NCI-H1694 treated with DMSO at 0.1 percent for 48 hours (cell line): ENCODE data around the gene PHYH.
"Not testable (repeated sequence)": the region's sequence is repeated elsewhere in the genome, so short reads cannot be mapped to it uniquely, and the experiment has no call there.

Experiments used
- DNase-seq: peaks from one replicate; lab custom pipeline; 2025; lab: John Stamatoyannopoulos, UW

The PHYH gene

DNA sequence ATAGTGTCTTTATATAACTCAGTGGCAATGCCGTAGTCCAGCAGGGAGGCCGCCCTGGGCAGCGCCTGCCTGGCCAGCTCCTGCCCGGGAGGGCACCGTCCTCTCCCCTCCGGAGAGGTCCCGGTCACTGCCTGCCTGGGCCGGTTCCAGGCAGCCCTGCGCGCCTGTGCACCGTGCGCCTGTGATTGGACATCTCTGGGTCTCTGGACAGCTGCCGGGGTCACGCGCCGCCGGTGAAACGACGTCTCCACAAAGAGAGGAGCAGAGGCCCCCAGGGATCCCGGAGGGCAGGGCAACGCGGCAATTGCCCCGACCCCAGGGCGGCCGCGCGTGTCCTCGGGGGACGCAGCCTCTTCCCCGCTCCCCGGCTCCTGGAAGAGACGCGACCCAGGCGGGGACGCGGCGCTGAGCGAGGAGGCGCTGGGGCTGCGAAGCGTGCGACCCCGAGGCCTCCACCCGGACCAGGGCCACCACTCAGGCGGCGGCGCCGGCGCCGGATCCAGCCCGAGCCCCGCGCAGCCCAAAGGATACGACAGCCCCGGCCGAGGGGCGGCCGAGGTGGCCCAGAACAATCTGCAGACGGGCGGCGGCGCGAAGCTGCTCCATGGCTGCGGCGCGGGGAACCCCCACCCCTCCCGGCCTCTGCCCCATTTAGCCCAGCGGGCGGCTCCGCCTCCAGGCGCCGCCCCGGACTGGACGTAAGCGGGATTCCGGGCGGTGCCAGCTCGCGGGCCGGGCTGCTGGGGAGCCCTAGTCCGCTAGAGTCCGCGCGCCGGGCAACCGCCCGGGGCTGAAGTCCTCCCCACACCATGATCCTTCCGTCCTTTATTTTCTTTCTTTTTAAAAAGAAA, at the start of gene PHYH:
Gene PHYH (minus strand): TSS at position 628 of the 851 bp plus-strand sequence. CDS start 22 bp downstream, at position 606.
- peak; percentile 36 for DNase-seq

DNA sequence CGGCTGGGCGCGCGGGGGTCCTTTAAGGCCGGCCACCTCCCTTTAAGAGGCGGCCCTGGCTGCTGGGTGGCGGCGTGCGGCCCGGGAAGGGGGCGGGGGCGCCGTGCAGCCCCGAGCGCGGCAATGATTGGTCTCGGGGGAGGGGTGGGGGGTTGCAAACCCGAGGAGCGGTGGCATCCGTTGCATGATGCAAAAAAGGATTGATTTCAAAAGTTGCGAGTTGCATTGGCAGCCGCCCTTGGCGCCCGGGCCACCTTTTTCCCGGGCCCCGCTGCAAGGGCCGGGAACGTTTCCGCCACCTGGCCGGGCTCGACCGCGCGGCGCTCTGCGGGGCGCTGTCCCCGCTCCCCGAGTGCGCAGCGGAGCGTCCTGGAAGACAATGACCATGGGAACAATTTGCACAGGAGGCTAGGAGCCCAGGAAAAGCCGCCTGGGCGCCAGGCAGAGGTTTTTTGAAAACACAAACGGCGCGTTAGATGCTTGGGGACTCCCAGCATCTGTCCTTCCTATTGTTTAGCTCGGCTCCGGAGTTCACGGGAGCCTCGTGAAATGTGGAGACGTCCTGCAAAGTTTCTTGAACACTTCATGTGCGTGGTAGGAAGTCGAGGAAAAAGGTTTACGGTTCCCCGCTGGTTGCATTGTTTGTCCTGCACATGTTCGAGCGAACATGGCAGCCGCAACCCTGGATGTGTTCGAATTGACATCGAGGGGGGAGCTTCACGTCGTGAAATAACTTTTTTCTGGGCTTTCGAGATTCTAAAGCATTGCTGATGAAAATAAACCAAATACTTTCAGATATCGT, 48.6 kb upstream of the PHYH start, which contains the start of gene SEPHS1:
Gene SEPHS1 (minus strand): TSS at position 78 of the 802 bp plus-strand sequence. CDS start 3,343 bp downstream, outside the sequence.
- peak; percentile 57 for DNase-seq

DNA sequence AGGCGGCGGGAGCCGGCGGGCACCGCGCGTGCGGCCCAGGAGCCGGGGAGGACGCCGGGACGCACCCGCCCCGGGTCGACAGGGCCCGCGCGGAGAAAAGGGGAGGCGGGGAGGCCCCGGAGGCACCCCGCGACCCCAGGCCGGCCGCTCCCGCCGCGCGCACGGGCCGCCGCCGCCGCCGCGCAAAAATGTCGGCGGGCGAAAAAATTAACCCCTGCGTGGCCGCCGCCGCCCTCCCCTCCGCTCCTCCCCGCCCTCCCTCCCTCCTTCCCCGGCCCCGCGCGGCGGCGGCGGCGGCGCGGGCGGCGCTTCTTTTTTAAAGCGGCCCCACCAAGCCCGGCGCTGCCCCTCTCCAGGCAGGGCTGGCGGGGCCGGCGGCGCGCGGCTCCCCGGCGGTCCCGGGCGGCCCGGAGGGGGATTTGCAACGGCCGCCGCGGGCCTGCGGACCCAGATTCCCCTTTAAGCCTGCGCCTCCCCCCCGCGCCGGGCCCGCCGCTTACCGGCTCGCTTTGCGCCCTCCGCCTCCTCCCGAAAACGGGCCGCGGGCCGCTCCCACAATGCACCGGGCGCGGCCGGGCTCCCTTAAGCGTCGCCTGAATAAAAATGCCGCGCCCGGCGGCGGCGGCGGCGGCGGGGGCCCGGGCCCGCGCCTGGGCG, 47.8 kb upstream of the PHYH start:
- peak; percentile 41 for DNase-seq

DNA sequence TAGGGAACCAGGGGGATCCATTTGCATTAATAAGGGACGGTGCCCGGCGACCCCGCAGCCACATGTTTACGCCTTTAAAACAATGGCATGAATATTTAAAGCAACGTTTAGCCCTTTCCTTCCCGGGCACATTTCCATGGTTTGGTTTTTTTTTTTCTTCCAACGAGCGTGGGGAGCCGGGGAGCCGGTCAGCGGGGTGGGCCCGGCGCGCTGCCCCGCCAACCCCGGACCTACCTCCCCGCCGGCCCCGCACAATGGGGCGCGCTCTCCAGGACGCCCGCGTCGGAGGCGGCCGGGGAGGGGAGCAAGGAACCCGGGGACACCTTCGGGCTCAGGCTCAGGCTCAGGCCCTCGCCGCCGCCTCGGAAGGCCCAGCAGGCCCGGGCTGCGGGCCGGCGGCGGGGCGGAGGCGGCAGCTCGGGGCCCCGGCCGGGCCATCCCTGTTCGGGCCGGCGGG, 47.2 kb upstream of the PHYH start:
- no peak for DNase-seq

DNA sequence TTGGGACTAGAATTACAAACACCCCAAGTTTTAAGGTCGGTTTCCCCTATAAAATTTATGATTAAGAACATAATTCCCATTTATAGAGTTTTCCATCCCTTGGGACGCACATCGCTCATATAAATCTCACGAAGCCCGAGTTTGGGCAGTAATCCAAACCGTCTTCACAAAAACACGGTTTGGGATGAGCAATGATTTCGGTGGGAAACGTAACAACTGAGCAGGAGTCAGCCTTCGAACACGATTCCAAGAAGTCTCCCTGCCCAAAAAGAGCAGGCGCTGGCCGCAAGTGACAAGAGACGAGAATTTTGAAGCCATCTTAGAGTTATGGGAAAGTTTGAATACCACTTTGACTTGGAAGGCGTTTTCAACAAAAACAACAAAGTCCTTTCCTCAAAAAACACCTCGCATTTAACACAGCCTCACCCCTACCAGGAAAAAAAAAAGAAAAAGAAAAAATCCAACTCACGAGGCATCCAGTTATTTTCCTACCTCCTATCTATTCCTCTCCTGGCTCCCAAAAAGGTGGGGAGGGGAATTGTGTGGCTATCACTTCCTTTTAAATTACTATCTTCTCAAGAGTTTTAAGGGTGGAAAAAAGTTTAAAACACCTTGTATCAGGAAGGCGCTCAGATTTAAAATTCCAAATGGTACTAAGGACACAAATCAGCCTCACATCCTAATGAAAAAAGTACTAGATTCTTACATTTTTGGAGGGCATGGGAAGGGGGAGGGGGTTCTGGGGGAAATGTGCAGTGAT, 46.6 kb upstream of the PHYH start:
- DNase-seq = peak; percentile 12

DNA sequence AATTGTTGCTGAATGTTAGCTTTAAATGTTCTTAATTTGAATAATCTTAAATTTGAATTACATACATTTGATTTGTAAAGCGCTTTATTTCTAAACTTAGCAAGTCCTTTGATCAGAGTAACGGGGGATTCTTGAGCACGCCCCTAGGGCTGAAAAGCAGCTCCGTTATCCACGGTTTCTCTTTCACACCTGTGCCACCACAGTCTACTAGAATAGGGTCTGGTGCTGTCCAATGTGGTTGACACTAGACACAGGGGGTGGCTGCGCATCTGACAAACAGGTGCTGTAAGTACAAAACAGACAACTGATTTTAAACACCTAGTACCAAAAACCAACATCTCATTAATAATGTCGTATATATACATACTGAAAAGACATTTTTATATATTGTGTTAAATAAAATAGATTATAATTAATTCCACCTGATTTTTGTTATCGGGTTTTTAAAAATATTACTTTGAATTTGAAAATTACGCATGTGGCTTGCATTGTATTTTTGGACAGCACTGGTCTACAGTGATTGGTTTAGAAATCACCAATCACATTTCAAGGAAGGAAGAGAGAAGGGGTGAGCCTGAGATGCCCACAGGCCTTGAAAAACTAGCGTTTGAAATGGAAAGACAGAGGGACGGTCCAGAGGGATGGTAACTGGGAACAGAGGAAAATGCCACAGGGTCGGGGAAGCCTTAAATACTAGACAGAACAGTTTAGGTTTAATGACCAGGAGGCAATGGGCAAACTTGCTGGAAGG, 40.9 kb upstream of the PHYH start:
- no peak for DNase-seq

DNA sequence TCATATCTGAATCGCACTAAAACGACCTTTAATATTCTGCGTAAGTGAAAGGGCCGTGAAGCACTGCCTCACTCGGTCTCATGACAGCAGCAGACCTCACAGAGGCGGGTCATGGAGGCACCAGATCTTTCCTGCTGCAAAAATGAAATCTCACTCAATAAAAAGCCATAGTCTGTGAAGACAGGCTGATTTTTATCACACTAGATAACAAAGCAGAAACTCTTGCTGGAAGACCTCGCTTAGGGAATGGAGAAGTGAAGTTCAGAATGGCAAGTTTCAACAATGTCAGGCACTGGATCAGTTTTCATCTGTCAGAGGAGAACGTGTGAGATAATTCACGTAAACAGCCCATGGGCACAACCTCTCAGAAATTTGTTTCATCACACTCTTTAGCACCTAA, 40.2 kb upstream of the PHYH start:
- no peak for DNase-seq

DNA sequence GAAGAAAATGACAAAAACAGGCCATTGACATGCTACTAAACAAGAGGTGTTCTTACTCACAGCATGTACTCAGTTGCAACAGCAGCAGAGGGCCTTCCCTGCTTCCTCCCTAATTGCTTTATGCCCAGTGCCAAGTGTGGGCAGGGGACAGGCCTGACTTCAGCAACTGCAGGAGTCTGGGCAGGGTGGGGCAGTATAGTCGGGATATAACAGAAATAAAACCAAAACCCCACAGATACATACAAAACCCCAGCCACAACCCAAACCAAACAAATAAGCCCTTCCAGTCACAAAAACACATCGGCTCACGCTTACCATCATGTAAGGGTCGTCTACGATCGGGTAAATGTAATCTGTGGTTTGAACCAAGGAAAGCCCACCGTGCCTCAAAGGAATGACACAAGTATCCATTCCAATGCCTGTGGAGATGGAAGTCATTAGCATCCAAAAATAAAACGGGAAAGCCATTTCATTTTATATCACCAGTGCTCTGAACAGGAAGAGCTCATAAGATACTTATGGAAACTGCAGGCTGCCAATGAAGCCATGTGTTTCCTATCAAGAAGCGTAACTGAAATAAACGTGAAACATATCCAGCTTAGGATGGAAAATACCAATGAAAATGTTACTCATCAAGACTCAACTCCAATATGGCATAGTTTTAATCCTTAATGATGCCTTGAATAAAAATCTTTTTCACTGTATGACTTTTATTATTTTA, 38.7 kb upstream of the PHYH start:
- DNase-seq = no peak

DNA sequence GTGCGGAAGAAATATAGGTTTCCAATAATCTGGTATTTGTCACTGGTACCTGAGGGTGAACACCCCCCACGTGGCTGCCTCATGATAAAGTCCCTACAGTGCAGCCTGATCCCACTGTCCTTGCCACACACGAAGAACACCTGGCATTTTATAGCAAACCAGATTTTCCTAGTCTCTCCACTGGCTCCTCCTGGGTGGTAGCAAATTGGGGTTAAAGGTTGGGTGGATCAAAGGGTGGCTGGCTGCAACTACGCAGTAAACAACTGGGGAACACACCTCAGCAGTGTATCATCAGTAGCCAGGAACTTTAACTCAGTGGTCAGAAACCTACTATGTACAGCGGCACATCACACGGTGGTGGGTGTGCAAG, 37.9 kb upstream of the PHYH start:
- no peak for DNase-seq

DNA sequence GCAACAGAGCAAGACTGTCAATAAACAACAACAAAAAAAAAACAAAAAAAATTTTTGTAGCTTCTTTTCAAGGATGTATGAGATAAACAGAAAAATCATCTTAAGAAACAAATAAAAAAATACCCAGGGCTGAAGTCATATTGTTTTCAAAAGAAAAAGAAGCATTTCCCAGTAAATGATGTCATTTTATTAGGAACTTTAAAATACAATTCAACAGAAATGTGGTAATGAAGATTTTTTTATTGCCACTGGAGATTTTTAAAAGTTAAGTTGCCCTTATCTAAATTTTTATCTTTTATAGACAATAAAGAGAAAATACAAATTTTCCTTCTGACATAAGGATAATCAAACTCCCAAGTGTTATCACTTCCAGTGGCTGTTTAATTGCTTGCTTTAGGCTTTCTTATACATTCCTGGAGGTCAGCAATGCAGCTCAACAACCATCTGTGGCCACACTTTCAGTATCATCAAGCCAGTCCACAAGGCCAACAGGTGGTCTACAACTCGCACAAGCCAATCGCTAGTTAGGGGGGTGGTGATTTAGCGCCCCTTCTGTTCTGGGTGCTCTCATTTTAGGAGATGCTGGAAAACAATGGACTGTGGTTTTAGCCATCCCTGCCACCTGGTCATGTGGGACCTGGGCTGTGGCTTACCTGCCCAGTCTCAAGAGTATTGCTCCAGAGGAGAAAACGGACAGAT, 37.4 kb upstream of the PHYH start:
- DNase-seq = no peak

DNA sequence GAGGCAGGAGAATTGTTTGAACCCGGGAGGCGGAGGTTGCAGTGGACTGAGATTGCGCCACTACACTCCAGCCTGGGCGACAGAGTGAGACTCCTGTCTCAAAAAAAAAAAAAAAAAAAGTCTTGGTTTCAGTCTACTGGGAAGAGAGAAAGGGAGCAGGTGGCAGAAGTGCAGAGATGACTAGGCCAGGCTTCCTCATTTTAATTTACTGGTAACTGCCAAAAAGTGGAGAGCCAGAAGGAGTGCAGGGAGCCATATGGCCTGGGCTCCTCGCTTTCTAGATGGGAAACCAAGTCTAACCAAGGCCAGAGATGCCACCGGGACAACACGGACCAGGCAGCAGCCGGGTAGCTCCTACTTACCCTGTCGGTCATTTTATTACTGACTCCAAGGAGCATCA, 36.0 kb upstream of the PHYH start:
- DNase-seq = peak; percentile 71

DNA sequence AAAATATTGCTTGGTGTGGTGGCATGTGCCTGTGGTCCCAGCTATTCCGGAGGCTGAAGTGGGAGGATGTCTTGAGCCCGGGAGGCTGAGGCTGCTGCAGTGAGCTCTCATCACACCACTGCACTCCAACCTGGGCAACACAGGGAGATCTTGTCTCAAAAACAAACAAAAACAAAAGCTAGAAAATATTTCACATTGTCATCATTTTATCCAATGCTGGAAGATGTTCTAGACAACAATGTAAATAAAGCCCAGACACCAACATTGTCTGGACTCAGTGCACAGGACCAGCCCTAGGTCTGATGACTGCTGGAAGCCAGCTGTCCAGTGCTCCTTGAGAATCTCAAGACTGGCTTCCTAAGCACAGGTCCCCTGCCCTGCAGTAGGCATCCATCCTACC, 34.7 kb upstream of the PHYH start:
- DNase-seq = no peak

DNA sequence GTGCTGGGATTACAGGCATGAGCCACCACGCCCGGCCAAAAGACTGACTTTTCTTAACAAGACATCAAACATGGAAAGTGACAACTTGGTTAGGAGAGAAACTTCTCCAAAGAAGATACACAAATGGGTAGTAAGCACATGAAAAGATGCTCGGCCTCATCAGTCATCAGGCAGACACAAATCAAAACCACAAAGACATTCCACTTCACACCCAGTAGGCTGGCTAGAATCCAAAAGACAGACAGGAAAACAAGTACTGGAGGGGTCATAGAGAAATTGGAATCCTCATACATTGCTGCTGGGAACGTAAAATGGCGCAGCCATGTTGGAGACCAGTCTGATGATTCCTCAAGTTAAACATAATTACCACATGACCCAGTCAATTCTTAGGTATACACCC, 31.8 kb upstream of the PHYH start:
- no peak for DNase-seq

DNA sequence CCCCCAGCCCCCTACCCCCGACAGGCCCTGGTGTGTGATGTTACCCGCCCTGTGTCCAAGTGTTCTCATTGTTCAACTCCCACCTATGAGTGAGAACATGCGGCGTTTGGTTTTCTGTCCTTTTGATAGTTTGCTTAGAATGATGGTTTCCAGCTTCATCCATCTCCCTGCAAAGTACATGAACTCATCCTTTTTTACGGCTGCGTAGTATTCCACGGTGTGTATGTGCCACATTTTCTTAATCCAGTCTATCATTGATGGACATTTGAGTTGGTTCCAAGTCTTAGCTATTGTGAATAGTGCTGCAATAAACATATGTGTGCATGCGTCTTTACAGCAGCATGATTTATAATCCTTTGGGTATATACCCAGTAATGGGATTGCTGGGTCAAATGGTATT, 31.1 kb upstream of the PHYH start:
- not testable (repeated sequence) for DNase-seq

DNA sequence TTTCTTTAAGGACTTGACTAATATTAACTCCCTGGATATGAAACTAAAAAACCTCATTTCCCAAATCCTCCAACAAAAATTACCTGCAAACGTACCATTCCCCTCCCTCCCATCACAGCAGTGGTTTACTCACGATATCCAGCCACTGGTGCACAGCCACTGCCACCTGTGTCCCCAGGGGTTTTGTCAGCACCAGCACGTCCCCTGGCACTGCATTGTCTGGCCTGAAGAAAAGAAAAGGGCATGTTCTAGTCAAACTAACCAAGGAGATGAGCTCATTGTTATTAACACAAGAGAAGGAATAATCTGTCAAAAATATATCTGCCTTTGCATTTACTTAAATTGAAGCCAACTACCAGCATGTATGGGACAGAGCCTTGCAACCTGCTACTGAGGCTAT, 29.7 kb upstream of the PHYH start:
- DNase-seq = no peak

DNA sequence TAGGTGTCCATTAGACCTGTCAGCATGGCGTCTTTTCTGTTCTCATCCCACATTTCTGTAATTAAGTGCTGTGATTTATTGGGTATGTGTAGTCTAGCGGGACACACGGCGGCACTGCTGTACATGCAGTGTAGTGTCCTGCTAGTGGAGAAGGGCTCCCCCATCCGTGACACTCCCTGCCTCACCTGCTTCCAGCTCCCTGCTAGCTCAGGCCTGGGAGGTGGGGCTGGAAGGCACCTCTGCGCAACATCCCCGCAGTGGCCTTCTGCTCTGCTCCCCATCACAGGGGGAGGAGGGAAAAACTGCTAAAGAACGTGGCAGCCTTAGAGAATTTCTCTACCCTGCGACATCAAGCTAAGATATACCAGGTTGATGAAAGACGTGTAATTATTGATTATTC, 28.7 kb upstream of the PHYH start:
- no peak for DNase-seq

DNA sequence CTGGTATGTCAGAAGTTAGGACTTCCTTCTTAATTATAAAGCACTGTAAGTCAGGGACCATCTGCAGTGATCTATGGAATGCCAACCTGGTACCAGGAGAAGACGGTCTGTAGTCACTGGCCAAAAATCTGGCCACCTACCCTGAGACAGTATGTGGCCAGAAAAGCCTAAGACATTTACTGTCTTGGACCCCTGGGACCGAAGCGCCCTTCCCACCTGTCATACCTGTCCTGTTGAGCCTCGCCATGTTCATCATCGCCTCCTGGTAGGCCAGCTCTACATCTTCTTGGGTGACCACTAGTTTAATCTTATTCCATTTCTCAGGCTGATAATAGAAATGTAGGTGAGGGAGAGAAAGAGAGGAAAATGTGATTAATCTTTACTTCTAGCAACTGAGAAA, 28.3 kb upstream of the PHYH start:
- no peak for DNase-seq

DNA sequence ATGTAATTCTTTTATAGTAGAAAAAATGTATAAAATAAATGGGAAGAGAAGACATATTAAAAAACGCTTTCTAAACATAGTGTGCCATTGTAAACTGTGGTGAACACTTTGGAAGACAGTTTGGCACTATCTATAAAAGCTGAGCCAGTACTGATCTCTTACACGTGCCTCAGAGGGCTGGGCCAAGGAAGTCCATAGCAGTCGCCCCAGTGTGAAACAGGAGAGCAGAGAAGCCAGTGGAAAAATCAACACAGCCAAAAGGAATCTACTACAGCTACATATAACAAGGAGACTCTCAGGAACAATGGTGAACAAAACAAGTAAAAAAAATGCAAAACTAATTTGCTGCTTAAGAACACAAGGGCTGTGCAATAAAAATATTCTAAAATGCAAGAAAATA, 27.7 kb upstream of the PHYH start:
- DNase-seq = no peak

DNA sequence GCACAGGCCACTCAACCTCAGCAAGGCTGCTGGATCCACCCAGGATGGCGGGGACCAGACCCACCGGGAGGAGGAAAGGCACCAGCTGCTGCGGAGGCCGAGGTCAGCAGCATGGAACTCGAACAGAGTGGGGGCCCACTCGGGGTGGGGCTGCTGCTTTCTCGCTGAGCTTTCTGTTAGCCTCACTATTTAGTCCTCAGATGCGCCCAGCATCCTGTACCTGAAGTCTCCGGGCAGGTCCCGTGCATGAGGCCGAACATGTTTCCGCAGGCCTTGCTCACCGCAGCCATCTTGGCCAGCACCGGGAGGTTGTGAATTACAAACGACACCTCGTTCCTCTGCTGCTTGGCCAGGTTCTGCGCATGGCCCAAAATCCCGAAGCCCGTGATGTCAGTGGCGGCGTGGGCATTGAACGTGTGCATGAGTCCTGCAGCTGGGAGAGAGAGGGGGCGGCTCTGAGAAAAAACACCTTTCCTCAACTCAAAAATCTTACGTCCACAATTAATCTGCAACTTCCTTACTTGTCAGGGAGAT, 22.8 kb upstream of the PHYH start:
- DNase-seq = no peak

DNA sequence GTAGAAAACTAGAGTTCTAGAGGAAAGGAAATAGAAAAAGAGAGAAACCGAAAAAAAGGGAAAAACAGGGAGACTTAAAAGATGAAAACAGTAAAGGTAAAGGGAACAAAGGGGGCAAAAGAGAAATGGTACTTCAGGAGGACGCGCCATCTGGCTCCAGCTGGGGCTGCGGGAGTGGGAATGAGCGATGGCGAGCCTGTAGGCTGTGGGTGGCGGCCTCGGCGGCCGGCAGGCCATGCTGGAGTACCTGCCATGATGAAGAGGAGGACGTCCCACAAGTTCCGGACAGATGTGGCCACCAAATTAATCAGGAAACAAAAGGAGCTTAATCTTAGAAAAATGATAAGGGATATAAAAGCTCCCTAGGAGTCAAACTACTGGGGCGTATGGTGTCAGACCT, 21.7 kb upstream of the PHYH start:
- DNase-seq = no peak
